GM19395 (cell line): ENCODE measurements around the gene XPO4.
A peak's percentile ranks its signal among the peaks of the same experiment; 100 is the strongest.
"Not testable (repeated sequence)": the region's sequence is repeated elsewhere in the genome, so short reads cannot be mapped to it uniquely, and the experiment has no call there.

Source experiments
- ATAC-seq: cut with Tn5 transposase; IDR thresholded peaks from one replicate; pipeline ENCODE4 v1.9.1; 2021; ENCODE audit warnings: mild to moderate bottlenecking, moderate library complexity; ENCODE audit not compliant: unreplicated experiment

XPO4 gene

GRCh38 chr13:20789665-20790064, 112.9 kb downstream of the XPO4 start:
- no peak for ATAC-seq

GRCh38 chr13:20788312-20788711, 114.2 kb downstream of the XPO4 start:
- no peak for ATAC-seq

- no peak for ATAC-seq
Observed at GRCh38 chr13:20787180-20787579, 115.4 kb downstream of the XPO4 start.

- ATAC-seq, result peak; percentile 81
Observed at GRCh38 chr13:20782116-20782708, 120.3 kb downstream of the XPO4 start.

- ATAC-seq, result no peak
Observed at GRCh38 chr13:20780317-20780716, 122.2 kb downstream of the XPO4 start.

- ATAC-seq, result no peak
Observed at GRCh38 chr13:20779405-20779804, 123.1 kb downstream of the XPO4 start.

- no peak for ATAC-seq
Observed at GRCh38 chr13:20778311-20778710, 124.2 kb downstream of the XPO4 start.

GRCh38 chr13:20776751-20777150, 125.8 kb downstream of the XPO4 start:
- no peak for ATAC-seq

GRCh38 chr13:20775961-20776360, 126.6 kb downstream of the XPO4 start:
- ATAC-seq, result no peak

- ATAC-seq, result no peak
Observed at GRCh38 chr13:20774746-20775145, 127.8 kb downstream of the XPO4 start.

- ATAC-seq, result peak; percentile 92
Observed at GRCh38 chr13:20773194-20774080, 129.1 kb downstream of the XPO4 start, which contains the start of gene EEF1AKMT1. Gene EEF1AKMT1, minus strand, starts transcription at chr13:20773961. Its CDS starts 16,363 bp downstream, at chr13:20757598.

- no peak for ATAC-seq
Observed at GRCh38 chr13:20772401-20773131, 130.0 kb downstream of the XPO4 start.

- ATAC-seq, result no peak
Observed at GRCh38 chr13:20769834-20770233, 132.7 kb downstream of the XPO4 start.

- ATAC-seq, result no peak
Observed at GRCh38 chr13:20769091-20769490, 133.5 kb downstream of the XPO4 start.

- no peak for ATAC-seq
Observed at GRCh38 chr13:20767309-20767943, 135.1 kb downstream of the XPO4 start.

- ATAC-seq, result no peak
Observed at GRCh38 chr13:20760872-20761271, 141.7 kb downstream of the XPO4 start.

- ATAC-seq, result no peak
Observed at GRCh38 chr13:20754009-20754408, 148.5 kb downstream of the XPO4 start.

GRCh38 chr13:20749377-20749776, 153.2 kb downstream of the XPO4 start:
- no peak for ATAC-seq

GRCh38 chr13:20743830-20744404, 158.6 kb downstream of the XPO4 start:
- ATAC-seq, result not testable (repeated sequence)

GRCh38 chr13:20740021-20740420, 162.5 kb downstream of the XPO4 start:
- ATAC-seq, result no peak

GRCh38 chr13:20738616-20739015, 163.9 kb downstream of the XPO4 start:
- no peak for ATAC-seq
